GM06990 (cell line): ENCODE results near the gene FAM200B.

Source experiments
- DNase-seq: peaks from one replicate; pipeline ENCODE4 v3.0.0-alpha.2; 2011; ENCODE audit not compliant: insufficient read length; ENCODE audit errors: extremely low read depth
- H3K27me3 ChIP-seq: replicated peaks from 2 replicates; pipeline ENCODE4 v1.6.0; 2011; ENCODE audit warnings: low read length; ENCODE audit not compliant: control insufficient read depth, insufficient read depth
- H3K36me3 ChIP-seq: 2 replicates; pipeline ENCODE4 v1.5.1; 2011; ENCODE audit warnings: low read length; ENCODE audit not compliant: control insufficient read depth, insufficient read depth
- H3K4me3 ChIP-seq: replicated peaks from 2 replicates; pipeline ENCODE4 v1.5.1; 2011; ENCODE audit warnings: low read depth, mild to moderate bottlenecking, control low read depth, low read length
- CTCF ChIP-seq: IDR thresholded peaks from 2 replicates; pipeline ENCODE4 v1.5.1; 2011; ENCODE audit warnings: low read length, control low read depth, mild to moderate bottlenecking, inconsistent platforms; ENCODE audit not compliant: insufficient read depth, poor library complexity, severe bottlenecking

The FAM200B gene

GRCh38 chr4:15681372-15682241 is at the start of gene FAM200B:
Gene FAM200B (plus strand): TSS chr4:15681827. CDS start chr4:15686978, 5,151 bp downstream.
- no peaks in the 10 kb centered on the region for H3K36me3 ChIP-seq
- DNase-seq, result peak; percentile 96
- H3K27me3 ChIP-seq, result no peaks in the 10 kb centered on the region
- TF ChIP-seq CTCF, result no peak
- H3K4me3 ChIP-seq, result peak within 1 kb of the TSS; percentile 91

GRCh38 chr4:15636818-15637217 is 44.8 kb upstream of the FAM200B start:
- TF ChIP-seq CTCF, result no peak
- H3K27me3 ChIP-seq, result no peaks in the 10 kb centered on the region
- DNase-seq, result no peak
- peaks cover 3% of the 10 kb centered on the region for H3K36me3 ChIP-seq
- no peak overlapping the region for H3K4me3 ChIP-seq

GRCh38 chr4:15638418-15638817 is 43.2 kb upstream of the FAM200B start:
- TF ChIP-seq CTCF, result no peak
- peaks cover 3% of the 10 kb centered on the region for H3K36me3 ChIP-seq
- no peak overlapping the region for H3K4me3 ChIP-seq
- H3K27me3 ChIP-seq, result no peaks in the 10 kb centered on the region
- DNase-seq, result no peak

- Histone ChIP-seq H3K36me3 (no peaks in the 10 kb centered on the region; the same call in 1 of the 2 replicates), H3K4me3 (no peak overlapping the region), H3K27me3 (no peaks in the 10 kb centered on the region)
- no peak for DNase-seq
- no peak for TF ChIP-seq CTCF
These were observed 33.0 kb upstream of the FAM200B start for GRCh38 chr4:15648600-15648999.

GRCh38 chr4:15649914-15650545 is 31.6 kb upstream of the FAM200B start:
- no peaks in the 10 kb centered on the region for H3K36me3 ChIP-seq
- H3K4me3 ChIP-seq, result no peak overlapping the region
- no peaks in the 10 kb centered on the region for H3K27me3 ChIP-seq
- no peak for DNase-seq
- TF ChIP-seq CTCF, result peak; percentile 72
